T-helper 2 cell treated with Interferon-gamma antibody and Interleukin-4, amounts not matched to agents 100 ng/mL and 5 ng/mL, for 36 hours (primary cell): ENCODE results near the gene MRPL1. TPM values are rescaled to one million over a fixed set of nuclear protein-coding genes. Genes with fewer than 3 reads are reported as not detected.

Experiments used
- intact Hi-C: fragments of 100-400 bp; cut with micrococcal nuclease; formaldehyde crosslinking; loops from one replicate; pipeline ENCODE4 v1.15.1; 2023
- total RNA-seq: library from RNA; stranded (reverse); gene quantifications from 2 replicates; pipeline ENCODE4 v1.2.3, GENCODE V29; 2022

MRPL1 gene
- total RNA-seq, 1 donor from 2014 or later: 49.9 TPM

DNA sequence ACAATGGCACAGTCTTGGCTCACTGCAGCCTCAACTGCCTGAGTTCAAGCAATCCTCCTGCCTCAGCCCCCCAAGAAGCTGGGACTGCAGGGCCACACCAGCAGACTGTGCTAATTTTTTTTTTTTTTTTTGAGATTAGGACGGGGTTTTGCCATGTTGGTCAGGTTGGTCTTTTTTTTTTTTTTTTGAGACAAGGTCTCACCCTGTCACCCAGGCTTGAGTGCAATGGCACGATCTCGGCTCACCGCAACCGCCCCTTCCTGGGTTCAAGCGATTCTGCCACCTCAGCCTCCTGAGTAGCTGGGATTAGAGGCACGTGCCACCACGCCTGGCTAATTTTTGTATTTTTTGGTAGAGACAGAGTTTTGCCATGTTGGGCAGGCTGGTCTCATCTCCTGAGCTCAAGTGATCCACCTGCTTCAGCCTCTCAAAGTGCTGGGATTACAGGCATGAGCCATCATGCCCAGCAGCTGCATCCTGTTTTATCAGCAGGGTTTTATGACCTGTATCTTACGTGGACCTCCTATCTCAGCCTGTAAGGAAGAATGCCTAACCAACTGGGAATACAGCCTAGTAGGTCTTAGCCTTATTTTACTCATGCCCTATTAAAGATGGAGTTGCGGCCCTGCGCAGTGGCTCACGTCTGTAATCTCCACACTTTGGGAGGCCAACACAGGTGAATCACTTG lies 13.2 kb upstream of the MRPL1 start:
- intact Hi-C loops: no loop called here

- intact Hi-C loops: loop anchor here (1.0 to 2.0 kb wide), 2 partner anchors 14 to 33 kb away; no protein-coding TSS in a partner anchor
Measured at GRCh38 chr4:77852892-77853495, 9.6 kb upstream of the MRPL1 start.

DNA sequence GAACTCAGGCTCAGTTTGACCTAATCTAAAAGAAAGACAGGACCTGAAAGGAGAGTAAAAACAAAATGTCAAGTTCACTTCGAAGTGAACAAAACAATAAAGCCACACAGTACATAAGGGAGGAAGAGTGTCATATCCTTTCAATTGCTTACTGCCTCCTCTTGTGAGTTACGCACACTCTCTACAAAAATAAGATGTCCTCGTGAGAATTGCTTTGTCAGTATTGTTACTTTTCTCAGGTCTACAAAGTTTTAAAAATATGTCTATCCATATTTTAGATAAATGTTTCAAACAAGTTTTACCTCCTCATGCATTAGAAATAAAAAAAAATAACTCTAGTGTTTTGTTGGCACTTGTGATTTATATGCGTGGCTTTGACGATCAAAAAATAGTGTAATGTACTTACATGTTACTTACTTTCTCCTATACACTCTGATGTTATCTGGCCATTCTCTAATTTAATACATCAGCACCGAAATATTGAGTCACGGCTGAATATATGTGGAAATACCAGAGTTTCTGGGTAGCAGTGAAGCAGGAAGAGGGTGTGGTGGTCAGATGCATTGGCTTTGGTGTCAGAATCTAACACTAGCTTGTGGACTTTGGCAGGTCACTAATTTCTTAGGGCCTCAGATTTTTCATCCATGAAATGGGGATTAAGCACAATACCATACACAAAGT lies 8.1 kb upstream of the MRPL1 start:
- intact Hi-C loops: loop anchor here (1.0 to 2.0 kb wide), 2 partner anchors 8 to 778 kb away; partner anchors contain the start of gene MRPL1

- intact Hi-C loops: no loop called here
Measured at GRCh38 chr4:77856152-77856551, 6.5 kb upstream of the MRPL1 start.

DNA sequence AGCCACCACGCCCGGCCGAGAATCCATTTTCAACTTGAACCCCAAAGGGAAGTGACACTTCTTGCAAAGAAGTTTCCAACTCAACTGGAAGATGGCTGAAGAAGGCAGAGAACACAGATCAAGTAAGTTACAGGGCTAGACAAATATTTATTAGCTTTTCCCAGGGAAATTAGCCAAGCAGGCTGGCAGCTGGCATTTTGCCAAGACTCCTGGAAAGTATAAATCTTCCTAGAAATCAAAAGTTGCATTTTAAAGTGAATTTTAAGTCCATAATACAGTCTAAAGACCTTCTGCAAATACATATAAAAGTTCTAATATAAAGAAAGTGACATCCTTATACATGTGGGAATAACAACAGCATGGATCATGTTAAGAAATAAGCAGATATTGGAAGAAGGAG lies 3.4 kb upstream of the MRPL1 start:
- intact Hi-C loops: no loop called here

GRCh38 chr4:77861495-77861894 lies 1.1 kb upstream of the MRPL1 start:
- intact Hi-C loops: loop anchor here (5.0 kb wide), 3 partner anchors 59 to 916 kb away; partner anchors contain the start of gene BMP2K

GRCh38 chr4:77863341-77863740 lies 711 bp downstream of the MRPL1 start:
- intact Hi-C loops: loop anchor here (2.0 to 5.0 kb wide), 4 partner anchors 61 to 914 kb away; partner anchors contain the start of gene BMP2K

DNA sequence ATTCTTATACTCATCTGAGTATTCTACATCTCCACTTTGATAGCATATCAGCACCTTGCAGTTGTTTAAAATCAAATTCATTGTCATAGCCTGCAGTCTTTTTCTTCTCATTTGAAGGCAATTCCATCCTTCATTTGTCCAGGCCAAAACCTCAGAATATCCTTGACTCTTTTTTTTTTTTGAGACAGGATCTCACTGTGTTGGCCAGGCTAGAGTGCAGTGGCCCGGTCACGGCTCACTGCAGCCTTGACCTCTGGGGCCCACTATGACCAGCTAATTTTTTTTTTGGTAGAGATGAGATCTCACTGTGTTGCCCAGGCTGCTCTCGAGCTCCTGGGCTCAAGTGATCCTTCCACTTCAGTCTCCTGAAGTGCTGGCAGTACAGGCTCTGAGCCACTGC lies 2.6 kb downstream of the MRPL1 start:
- intact Hi-C loops: no loop called here

- intact Hi-C loops: no loop called here
Measured at GRCh38 chr4:77872723-77873445, 10.3 kb downstream of the MRPL1 start.

GRCh38 chr4:77877167-77877566 lies 14.5 kb downstream of the MRPL1 start:
- intact Hi-C loops: no loop called here

DNA sequence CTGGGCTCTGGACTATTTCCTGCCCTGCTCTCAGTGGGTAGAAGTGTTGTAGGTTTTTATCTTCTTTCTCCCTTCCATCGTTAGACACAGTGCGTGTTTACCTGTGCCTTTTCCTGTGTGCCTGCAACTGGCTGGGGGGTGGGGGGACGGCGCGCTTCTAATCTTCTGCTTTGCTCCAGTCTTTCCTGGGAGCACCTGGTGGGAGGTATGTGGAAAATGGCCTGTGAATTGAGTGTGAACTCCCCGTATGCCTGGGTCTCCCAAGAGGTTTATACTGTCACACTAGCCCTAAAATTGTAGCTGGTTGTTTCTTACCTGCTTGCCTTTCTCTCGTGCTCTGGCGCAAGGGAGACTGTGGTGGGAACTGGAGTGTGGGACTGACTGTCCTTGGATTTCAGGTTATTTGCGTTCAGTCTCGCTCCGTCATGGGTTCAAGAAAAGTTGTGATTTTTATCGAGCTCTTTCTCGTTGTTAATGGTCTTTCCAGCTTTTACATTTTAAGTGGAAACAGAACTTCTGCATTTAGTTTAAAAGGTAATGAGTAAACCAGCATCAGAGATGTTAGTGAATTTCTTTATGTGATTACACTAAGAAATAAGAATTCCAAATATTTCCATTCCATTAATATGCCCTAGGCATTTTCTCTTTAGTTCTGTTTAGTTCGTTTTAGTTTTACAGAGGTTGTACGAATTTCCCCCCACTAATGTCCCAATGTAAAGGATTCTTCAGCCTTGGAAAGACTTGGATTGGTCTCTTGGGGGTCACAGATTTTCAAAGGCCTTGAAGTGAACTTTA lies 15.3 kb downstream of the MRPL1 start:
- intact Hi-C loops: no loop called here

DNA sequence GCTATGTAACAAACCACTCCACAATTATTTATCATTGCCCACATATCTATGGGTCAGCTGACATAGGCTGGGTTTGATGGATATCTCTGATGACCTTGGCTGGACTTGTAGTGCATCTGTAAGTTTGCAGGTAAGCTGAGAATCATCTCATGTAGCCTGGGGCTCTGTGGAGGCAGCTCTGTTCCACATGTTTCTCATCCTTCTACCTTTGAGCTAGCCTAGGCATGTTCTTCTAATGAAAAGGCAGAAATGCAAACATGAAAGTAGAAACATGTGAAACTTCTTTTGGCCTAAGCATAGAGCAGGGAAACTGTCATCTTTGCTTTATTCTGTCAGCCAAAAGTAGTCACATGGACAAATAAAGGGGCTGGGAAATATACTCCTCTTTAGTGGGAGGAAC lies 18.2 kb downstream of the MRPL1 start:
- intact Hi-C loops: no loop called here

DNA sequence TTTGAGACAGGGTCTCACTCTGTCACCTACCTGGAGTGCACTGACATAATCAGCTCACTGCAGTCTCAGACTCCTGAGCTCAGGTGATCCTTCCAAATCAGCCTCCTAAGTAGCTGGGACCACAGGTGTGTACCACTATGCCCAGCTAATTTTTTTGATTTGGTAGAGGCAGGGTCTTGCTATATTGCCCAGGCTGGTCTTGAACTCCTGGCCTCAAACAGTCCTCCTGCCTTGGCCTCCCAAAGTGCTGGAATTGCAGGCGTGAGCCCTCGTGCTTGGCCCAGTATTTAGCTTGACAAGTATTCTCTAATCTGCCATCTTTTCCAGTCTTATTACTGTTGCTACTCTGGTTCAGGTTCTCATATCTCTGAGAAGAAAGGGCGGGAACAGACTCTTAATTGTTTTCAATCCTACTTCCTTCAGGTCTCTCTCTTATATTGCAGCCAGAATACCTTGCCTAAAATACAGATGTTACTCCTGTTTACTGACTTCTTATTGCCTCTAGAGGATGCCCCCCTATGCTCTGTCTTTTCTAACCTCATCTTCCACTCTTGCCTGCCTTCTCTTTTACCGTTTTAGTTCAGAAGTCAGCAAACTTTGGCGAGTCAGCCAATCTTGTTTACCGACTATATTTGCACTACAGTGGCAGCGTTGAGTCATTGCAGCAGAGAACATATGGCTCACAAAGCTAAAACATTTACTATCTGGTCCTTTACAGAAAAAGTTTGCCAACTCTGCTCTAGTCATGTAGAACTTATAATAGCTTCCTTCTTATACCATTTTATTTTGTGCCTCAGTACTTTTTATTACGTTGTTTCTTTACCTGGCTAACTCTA lies 19.0 kb downstream of the MRPL1 start:
- intact Hi-C loops: no loop called here

DNA sequence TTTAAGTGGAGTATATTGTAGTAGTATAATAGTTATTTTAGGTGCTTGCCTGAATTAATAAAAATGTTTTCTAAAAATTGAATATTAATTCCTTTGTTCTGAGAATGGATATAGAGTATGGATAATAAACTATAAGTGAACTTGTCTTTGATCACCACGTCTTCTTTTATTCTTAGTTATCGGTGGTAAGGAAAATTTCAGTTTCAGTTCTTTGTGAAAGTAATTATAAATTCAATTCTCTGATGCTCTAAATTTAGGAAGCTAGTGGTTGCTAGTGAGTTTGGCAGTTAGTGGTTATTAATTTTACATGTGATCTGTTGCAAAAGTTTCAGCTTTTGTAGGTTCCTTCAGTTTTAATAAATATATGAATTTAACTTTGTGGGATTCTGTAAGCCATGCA lies 30.8 kb downstream of the MRPL1 start:
- intact Hi-C loops: no loop called here

GRCh38 chr4:77899607-77900006 lies 37.0 kb downstream of the MRPL1 start:
- intact Hi-C loops: no loop called here

DNA sequence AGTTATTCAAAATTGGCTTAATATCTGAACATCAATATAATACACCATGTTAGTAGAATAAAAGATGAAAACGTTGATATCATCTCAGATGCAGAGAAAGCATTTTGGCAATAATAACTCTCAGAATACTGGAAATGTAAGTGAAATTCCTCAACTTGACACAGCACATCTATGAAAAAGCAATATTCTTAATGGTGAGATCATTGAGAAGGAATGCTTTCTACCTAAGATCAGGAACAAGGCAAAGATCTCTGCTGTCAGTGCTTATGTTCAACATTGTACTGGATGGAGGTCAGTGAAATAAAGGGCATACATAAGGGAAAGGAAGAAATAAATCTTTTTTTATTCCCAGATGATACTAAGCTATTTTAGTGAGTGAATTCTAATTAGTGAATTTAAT lies 40.6 kb downstream of the MRPL1 start:
- intact Hi-C loops: no loop called here

- intact Hi-C loops: no loop called here
Measured at GRCh38 chr4:77905651-77906263, 43.1 kb downstream of the MRPL1 start.

DNA sequence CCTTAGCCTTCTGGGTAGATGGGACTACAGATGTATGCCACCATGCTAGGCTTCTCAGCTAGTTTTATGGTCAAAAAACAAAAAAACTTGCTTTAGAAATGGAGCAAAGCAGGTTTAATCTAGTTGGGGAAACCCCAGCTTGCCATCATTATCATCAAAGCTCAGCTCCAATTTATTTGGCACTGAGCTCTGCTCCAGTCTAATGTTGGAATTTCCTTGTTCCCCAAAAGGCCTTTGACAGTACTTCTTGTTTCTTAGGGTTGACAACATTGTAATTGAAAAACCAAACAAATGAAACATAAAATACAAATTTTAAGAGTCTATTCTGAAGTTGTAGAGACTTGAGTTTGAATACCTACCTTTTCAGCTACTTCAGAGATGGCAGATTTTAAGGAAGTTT lies 48.0 kb downstream of the MRPL1 start:
- intact Hi-C loops: no loop called here

DNA sequence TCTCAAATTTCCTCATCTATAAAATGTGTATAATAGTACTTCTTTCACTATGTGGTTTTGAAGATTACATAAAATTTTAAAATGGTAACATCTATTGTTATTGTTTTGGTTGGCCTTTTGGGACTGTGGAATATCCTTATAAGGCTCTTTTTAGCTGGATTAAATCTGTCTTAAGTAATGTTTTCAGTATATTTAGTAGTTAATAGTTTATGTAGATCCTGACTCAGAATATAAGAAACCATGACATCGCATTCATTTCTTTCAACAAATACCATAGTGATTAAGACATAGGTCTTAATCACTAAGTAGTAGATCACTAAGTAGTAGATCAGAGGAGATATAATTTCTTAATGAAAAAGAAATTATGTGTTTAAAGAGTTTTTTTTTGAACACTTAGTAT lies 48.5 kb downstream of the MRPL1 start:
- intact Hi-C loops: no loop called here
